ENCODE data around the gene HAUS6.
"Not testable (repeated sequence)": the region's sequence is repeated elsewhere in the genome, so short reads cannot be mapped to it uniquely, and the experiment has no call there.

Gene HAUS6

DNA sequence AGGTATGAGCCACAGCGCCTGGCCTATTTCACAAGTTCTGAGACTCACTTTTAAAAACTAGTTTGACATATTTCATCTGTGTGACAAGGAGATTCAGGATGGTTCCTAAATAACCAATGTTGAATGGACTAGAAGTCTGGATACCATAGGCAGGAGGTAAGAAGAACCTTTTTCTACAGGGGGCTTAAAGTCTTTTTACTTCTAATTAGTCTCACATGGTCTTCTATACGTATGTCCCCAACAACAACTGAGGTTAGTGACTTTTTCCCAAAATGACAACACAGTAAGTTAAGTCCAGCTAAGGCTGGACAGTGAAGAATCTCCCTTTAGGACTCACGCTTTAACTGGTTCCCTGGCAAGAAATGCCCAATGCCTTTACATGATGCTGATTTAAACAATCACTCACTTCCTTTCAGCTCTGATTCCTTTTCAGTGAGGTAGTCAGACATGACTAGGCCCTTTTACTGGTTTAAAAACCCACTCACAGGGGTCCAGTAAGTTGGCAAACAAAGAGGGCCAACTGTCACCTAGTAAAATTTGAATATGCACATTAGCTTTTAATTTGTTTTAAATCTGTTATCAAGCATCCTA, 12.1 kb upstream of the HAUS6 start:
- no peak for DNase-seq

DNA sequence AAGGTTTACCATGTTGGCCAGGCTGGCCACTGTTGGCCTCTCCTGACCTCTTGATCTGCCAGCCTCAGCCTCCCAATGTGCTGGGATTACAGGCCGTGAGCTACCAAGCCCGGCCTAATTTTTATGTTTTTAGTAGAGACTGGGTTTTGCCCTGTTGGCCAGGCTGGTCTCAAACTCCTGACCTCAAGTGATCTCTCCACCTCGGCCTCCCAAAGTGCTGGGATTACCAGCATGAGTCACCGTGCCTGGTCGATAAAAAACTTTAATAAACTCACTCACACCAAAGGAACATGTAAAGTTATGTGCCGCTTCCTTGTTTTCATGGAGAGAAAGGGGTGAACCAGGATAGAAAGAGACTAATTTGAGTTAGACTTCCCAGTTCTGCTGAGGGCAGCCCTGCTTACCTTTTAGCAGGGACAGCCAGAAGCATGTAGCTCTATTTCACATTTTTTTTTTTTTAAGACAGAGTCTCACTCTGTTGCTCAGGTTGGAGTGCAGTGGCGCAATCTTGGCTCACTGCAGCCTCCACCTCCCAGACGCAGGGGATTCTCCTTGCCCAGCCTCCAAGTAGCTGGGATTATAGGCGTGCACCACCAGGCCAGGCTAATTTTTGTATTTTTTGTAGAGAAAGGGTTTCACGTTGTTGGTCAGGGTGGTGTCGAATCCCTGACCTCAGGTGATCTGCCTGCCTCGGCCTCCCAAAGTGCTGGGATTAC, 11.4 kb upstream of the HAUS6 start:
- no peak for DNase-seq

DNA sequence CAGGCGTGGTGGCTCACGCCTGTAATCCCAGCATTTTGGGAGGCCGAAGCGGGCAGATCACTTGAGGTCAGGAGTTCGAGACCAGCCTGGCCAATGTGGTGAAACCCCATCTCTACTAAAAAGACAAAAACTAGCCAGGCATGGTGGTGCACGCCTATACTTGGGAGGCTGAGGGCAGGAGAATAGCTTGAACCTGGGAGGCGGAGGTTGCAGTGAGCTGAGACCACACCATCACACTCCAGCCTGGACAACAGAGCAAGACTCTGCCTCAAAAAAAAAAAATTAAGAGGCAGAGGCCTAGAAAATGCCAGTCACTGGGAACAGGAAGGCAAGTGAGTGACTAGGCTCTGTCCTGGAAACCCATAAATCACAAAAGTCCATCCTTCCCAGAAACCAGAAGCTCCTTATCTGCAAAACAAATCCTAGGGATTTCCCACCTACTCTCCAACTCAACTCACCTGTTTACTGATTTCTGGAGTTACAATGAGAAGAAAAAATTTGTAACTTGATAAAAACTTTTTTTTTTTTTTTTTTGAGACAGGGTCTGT, 10.4 kb upstream of the HAUS6 start:
- DNase-seq = not testable (repeated sequence)

DNA sequence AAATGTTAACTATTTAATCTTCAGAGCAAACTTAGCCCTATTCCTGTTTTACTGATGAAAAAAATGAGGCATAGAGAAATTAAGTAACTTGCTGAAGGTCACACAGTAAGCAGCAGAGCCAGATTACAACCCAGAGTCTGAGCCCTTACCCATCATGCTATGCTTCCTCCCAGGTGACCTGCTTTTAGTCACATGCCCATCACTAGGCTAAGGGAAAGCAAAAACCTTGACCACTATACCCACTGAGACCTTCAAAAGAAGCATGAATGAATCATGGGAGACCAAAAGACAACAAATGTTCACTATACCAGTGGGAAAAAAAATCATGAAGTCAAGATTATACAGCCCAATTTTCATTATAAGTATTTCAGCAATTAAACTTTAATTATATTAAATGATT, 5.3 kb upstream of the HAUS6 start:
- peak; percentile 11 for DNase-seq

DNA sequence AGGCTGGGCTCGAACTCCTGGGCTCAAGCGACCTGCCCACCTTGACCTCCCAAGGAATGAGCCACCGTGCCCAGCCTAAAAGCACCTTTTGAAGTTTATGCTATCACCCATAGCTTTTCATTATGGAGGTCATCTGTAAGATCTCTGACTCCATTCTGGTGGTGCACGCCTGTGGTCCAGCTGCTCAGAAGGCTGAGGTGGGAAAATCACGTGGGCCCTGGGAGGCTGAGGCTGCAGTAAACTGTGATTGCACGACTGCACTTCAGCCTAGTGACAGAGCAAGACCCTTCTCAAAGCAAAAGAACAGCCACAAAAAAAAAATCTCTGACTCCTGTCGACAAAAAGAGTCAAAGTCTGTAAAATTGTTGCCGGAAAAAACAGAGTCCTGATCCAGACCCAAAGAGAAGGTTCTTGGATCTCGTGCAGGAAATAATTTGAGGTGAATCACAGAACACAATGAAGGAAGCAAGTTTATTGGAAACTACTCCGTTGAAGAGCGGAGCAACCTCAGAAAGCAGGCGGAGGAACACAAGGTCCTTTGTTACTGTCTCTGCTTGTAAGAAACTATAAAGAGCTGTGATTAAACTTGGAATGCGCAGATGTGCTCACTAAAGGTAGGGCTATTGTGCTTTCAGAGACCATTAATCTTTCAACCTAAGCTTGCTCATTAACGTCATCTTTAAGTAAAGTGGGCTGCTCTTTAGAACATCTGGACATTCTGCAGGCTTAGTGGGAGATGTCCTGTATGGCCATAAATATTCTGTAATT, 2.0 kb upstream of the HAUS6 start:
- DNase-seq = no peak

DNA sequence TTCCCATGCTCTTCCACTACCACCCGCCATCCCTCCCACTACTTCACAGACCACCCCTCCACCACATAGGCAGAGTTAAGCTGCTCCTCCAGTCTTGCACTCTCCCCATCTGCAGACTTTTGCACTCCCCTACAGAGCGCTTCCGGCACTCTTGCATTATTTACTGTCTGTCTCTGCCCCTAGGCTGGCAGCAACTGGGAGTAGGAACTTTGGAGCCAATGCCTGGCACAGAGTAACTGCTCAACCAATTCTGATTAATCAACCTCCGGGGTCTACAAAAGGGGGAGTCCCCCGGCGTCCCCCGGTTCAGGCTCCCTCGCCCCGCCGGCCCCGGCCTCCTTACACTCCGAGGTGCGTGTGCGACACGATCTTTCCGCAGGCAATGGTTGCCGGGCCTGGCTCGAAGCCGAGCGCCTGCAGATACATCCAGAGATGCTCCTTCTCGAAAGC, 498 bp downstream of the HAUS6 start:
- DNase-seq = peak; percentile 61

DNA sequence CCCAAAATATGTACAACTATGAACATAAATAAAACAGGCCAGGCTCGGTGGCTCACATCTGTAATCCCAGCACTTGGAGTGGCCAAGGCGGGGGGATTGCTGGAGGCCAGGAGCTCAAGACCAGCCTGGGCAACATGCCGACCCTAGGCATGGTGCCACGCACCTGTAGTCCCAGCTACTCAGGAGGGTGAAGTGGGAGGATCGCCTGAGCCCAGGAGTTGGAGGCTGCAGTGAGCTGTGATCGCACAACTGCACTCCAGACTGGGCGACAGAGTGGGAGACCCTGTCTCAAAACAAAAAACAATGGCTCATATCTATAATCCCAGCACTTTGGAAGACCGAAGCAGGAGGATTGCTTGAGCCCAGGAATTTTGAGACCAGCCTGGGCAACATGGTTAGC, 1.5 kb downstream of the HAUS6 start:
- no peak for DNase-seq

DNA sequence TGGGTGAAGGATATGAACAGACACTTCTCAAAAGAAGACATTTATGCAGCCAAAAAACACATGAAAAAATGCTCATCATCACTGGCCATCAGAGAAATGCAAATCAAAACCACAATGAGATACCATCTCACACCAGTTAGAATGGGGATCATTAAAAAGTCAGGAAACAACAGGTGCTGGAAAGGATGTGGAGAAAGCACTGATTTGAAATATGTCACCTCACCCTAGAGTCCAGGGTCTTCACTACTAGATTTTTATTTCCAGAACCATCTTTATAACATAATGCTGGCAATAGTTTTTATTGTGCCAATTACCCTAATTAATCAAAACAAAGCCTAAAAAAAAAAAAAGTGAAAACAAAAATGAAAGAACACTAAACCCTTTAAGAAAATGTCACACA, 5.3 kb downstream of the HAUS6 start:
- not testable (repeated sequence) for DNase-seq

DNA sequence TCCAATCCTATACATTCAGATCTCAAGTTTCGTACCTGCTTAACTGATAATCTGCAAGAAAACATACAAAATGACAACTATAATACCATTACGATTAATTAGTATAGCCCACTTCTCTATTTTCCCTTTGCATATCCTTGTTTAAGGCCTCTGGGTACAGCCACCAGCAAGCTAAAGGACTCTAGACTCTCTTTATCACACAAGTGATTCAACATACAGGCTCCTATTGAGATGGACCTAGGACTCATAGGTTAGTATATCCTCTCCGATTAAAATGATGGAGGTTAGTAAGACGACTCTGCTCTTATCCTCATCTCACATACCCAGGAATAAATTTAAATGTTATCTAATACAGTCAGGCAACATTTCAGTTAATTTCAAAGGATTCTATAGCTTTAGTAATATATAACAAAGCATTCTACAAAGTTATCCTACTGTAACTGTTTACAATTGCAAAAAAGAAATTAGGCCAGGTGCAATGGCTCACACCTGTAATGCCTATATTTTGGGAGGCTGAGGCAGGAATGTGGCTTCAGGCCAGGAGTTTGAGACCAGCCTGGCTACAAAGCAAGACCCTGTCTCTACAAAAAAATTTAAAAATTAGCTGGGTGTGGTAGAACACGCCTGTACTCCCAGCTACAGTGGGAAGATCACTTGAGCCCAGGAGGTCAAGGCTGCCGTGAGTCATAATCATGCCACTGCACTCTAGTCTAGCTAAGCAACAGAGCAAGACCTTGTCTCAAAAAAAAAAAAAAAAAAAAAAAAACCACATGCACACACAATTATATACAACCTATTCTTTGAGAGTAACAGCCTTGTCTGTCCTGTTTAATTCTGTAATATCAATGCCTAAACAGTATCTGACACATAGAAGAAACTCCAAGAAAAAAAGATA, 15.4 kb downstream of the HAUS6 start:
- no peak for DNase-seq

DNA sequence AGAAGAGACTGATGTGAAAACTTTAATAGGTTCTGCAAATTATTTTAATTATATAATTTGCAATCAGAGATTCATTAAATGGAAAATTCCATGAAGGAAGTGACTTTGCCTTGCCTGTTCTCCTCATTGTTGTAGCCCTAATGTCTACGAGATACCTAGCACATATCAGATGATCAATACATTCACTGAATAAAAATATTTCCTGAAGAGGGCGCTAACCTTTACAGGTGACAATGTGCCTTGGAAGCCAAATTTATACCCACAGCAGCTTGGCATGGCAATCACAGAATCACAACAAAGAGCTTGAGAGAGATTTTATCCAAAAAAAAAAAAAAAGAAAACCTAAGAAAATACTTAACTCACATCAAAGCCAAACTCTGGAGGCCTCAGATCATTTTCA, 17.4 kb downstream of the HAUS6 start:
- DNase-seq = peak; percentile 54

DNA sequence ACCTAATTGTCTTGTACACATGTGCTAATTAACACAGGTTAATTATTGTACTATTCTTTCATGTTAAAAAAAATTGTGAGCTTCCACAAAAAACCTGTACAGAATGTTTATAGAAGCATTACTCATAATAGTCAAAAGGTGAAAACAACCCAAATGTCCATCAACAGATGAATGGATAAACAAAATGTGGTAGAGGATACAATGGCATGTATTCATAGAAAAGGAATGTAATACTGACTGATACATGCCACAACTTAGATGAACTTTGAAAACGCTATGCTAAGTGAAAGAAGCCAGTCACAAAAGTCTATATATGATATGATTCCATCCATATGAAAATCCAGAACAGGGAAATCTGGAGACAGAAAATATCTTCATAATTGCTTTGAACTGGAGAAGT, 27.9 kb downstream of the HAUS6 start:
- no peak for DNase-seq

DNA sequence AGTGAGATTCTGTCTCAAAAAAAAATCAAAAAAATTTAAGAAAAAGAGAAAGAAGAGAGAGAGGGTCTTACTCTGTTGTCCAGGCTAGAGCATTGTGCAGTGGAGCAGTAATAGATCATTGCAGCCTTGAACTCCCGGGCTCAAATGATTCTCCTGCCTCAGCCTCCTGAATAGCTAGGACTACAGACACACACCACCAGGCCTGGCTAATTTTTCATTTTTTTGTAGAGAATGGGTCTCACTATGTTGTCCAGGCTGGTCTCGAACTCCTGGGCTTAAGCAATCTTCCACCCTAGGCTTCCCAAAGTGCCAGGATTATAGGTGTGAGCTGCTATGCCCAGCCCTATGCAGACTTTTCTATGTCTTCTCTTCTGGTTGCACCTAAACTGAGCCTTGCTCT, 28.5 kb downstream of the HAUS6 start:
- DNase-seq = no peak

DNA sequence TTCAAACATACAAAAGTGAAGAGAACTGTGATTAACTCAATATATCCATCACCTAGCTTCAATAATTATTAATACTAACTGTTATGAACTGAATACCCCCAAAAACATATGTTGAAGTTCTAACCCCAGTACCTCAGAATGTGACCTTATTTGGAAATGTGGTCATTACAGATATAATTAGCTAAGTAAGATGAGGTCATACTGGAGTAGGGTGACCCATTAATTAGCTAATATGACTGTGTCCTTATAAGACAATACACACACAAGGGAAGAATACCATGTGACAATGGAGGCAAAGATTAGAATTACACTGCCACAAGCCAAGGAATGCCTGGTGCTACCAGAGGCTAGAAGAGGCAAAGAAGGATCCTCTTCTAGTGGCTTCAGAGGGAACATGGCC, 45.7 kb downstream of the HAUS6 start:
- no peak for DNase-seq

DNA sequence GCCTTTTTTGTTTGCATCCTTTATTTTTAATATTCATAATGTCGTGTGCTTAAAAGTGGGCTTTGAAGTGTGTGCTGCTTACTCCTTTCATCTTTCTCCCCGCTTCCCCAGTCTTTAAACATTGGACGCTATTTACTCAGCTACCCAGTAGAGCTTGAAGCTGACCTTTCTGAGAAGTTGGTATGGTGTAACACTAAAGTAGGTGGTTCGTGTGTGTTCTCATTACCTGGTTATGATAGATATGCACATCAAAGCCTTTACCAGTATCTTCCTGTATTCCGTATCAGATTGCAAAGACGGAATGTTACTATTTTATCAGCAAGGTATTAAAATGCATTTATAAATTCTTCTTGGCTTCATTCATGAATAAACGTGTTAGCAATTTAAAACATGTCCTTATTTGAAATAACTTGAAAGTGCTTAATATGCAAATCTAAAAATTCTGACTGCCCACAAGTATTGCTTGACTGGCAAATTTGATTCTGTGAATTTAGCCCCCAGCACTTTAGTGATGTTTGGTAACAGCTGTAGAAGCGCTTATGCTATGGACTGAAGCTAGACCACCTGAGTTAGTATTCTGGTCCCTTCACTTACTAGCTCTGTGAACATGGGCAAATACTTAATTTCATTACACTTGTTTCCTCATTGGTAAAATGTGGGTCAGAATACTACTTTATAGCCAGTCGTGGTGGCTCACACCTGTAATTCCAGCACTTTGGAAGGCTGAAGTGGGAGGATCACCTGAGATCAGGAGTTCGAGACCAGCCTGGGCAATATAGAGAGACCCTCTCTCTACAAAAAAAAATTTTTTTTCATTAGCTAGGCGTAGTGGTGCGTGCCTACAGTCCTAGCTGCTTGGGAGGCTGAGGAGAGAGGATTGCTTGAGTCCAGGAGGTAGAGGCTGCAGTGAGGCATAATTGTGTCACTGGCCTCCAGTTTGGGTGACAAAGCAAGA, 51.8 kb downstream of the HAUS6 start:
- peak; percentile 14 for DNase-seq

DNA sequence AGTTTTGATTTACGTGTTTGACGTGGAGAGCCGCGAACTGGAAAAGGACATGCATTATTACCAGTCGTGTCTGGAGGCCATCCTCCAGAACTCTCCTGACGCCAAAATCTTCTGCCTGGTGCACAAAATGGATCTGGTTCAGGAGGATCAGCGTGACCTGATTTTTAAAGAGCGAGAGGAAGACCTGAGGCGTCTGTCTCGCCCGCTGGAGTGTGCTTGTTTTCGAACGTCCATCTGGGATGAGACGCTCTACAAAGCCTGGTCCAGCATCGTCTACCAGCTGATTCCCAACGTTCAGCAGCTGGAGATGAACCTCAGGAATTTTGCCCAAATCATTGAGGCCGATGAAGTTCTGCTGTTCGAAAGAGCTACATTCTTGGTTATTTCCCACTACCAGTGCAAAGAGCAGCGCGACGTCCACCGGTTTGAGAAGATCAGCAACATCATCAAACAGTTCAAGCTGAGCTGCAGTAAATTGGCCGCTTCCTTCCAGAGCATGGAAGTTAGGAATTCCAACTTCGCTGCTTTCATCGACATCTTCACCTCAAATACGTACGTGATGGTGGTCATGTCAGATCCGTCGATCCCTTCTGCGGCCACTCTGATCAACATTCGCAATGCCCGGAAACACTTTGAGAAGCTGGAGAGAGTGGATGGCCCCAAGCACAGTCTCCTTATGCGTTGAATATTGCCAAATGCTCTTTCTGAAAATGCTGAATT, 52.6 kb downstream of the HAUS6 start:
- peak; percentile 18 for DNase-seq

DNA sequence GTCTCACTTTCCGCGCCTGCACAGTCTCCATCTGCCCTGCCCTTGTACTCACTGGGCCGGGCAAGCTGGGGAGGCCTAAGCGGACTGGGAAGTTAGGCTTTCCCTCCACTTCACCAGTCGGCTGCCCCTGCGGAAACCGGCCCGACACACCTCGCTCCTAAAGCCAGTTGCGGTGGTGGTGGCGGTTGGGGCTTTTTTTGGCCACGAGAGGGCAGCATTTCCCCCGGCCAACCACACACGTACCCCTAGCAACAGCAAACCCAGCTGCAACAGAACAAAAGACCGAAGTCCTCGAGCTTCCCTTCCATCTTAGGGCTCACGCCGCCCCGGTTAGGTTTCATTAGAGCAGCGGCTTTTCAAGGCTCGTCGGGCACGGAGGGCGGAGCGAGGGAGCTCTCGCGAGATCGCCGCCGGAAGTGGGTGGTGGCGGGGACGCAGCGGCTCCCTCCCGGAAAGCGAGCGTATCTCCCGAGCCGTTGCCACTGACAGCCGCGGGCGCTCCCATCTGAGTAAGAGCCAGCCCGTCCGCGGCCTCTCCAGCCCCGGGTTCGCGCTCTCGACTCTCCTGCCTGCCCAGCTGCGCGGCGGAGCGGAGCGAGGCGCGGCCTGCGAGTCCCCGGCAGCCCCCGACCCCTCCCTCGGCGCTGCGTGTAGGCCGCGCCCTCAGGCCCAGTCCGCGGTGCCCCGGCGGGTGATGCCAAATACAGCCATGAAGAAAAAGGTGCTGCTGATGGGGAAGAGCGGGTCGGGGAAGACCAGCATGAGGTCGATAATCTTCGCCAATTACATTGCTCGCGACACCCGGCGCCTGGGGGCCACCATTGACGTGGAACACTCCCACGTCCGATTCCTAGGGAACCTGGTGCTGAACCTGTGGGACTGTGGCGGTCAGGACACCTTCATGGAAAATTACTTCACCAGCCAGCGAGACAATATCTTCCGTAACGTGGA, 53.5 kb downstream of the HAUS6 start, which contains the start of gene RRAGA:
Gene RRAGA (plus strand): TSS at position 462 of the 951 bp plus-strand sequence. CDS start 233 bp downstream, at position 695.
- peak; percentile 97 for DNase-seq

DNA sequence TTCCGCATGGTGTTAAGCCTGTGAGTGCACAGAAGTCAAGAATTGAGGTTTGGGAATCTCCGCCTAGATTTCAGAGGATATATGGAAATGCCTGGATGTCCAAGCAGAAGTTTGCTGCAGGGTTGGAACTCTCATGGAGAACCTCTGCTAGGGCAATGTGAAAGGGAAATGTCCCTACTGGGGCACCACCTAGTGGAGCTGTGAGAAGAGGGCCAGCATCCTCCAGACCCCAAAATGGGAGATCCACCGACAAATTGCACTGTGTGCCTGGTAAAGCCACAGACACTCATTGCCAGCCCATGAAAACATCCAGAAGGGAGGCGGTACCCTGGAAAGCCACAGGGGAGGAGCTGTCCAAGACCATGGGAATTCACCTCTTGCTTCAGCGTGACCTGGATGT, 66.1 kb downstream of the HAUS6 start:
- no peak for DNase-seq

DNA sequence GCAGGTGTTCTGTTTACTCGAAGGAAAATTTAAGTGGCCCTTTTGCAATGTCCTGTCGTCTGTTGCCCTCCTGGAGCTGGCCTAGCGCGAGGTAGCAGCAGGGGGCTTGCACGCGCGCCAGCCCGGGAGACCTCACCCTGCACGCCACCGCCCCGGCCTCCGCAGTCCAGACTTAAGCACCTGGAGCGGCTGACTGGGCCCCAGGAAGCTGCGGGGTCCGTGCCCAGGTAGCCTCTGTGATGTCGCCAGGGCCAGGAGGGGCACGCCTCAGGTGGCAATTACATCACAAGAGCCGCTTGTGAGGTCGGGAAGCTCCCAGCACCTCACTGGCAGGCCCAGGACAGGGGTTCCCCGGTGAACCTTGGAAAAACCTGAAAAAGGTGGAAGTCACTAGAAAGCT, 69.7 kb downstream of the HAUS6 start, which contains the start of gene SAXO1:
Gene SAXO1 (minus strand): TSS at position 195 of the 400 bp plus-strand sequence. CDS start 301 bp downstream, outside the sequence.
- DNase-seq = no peak

DNA sequence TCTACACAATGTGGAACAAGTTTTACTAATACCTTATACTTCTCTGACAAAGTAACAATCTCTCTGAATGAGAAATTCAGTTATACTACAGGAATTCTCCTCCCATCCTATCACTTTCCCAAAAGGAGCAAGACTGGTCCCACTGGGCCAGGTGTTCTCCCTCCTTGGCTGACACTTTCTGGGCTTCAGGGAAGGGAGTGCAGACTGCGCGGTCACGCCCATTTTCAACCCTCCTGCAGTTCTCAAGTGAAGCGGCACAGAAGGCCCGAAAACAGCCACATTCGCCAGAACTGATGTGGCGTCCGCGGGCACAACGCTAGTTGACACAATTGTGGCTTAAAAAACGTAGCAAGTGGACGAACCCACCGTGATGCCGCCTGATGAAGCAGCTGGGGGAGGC, 70.3 kb downstream of the HAUS6 start:
- no peak for DNase-seq

All from activated CD4-positive, alpha-beta T cell treated with anti-CD3 and anti-CD28 coated beads, Interleukin-2, Interleukin-6, amounts not matched to agents 100 ng/mL and 50 ng/mL, durations not matched to agents 16 hours and 8 hours (primary cell).